Central memory CD4-positive, alpha-beta T cell (primary cell): ENCODE results near the gene PAIP2B.
"Not testable (repeated sequence)": the region's sequence is repeated elsewhere in the genome, so short reads cannot be mapped to it uniquely, and the experiment has no call there.

Source experiments
- DNase-seq: peaks from one replicate; pipeline ENCODE4 v3.0.0; 2022
- total RNA-seq, 3 experiments: gene quantifications; one replicate each; lab custom pipeline; 2026; lab: John Stamatoyannopoulos, UW

PAIP2B gene
- 3.8 to 30.8 (median 12.9) reads per million in 3 experiments for total RNA-seq

GRCh38 chr2:71226965-71227560 is at the start of gene PAIP2B:
TSS of gene PAIP2B (minus strand) at chr2:71227103. CDS start at chr2:71202589, 24,514 bp downstream.
- peak; percentile 99 for DNase-seq

- DNase-seq: no peak
Observed at GRCh38 chr2:71275939-71276310, 49.0 kb upstream of the PAIP2B start.

- no peak for DNase-seq
Observed at GRCh38 chr2:71269511-71270090, 42.7 kb upstream of the PAIP2B start.

- DNase-seq: no peak
Observed at GRCh38 chr2:71263386-71263785, 36.5 kb upstream of the PAIP2B start.

- DNase-seq: no peak
Observed at GRCh38 chr2:71261534-71261933, 34.6 kb upstream of the PAIP2B start.

GRCh38 chr2:71256421-71256820 is 29.5 kb upstream of the PAIP2B start:
- DNase-seq: no peak

- no peak for DNase-seq
Observed at GRCh38 chr2:71254776-71255175, 27.9 kb upstream of the PAIP2B start.

GRCh38 chr2:71254078-71254477 is 27.2 kb upstream of the PAIP2B start:
- DNase-seq: no peak

- DNase-seq: no peak
Observed at GRCh38 chr2:71253476-71253875, 26.6 kb upstream of the PAIP2B start.

- no peak for DNase-seq
Observed at GRCh38 chr2:71252862-71253261, 26.0 kb upstream of the PAIP2B start.

GRCh38 chr2:71250935-71251334 is 24.0 kb upstream of the PAIP2B start:
- DNase-seq: no peak

GRCh38 chr2:71244302-71244660 is 17.4 kb upstream of the PAIP2B start:
- no peak for DNase-seq

- no peak for DNase-seq
Observed at GRCh38 chr2:71243634-71244301, 16.9 kb upstream of the PAIP2B start.

GRCh38 chr2:71240794-71241193 is 13.9 kb upstream of the PAIP2B start:
- DNase-seq: no peak

GRCh38 chr2:71238089-71238488 is 11.2 kb upstream of the PAIP2B start:
- no peak for DNase-seq

GRCh38 chr2:71235930-71236587 is 9.2 kb upstream of the PAIP2B start:
- DNase-seq: no peak

GRCh38 chr2:71233072-71233471 is 6.2 kb upstream of the PAIP2B start:
- not testable (repeated sequence) for DNase-seq

GRCh38 chr2:71226096-71226964 is 573 bp downstream of the PAIP2B start:
- no peak for DNase-seq

- DNase-seq: no peak
Observed at GRCh38 chr2:71224935-71225334, 2.0 kb downstream of the PAIP2B start.

GRCh38 chr2:71224457-71224856 is 2.4 kb downstream of the PAIP2B start:
- DNase-seq: no peak

GRCh38 chr2:71223767-71224333 is 3.1 kb downstream of the PAIP2B start:
- no peak for DNase-seq

- no peak for DNase-seq
Observed at GRCh38 chr2:71220743-71221142, 6.2 kb downstream of the PAIP2B start.

GRCh38 chr2:71216501-71216900 is 10.4 kb downstream of the PAIP2B start:
- no peak for DNase-seq
